HG03439 (cell line): Measurements from ENCODE around the gene MINDY3.
"Not testable (repeated sequence)": the region's sequence is repeated elsewhere in the genome, so short reads cannot be mapped to it uniquely, and the experiment has no call there.

Source experiments
- ATAC-seq: cut with Tn5 transposase; IDR thresholded peaks from one replicate; pipeline ENCODE4 v1.9.1; 2021; ENCODE audit warnings: mild to moderate bottlenecking, moderate library complexity; ENCODE audit not compliant: unreplicated experiment

Gene MINDY3

GRCh38 chr10:15859906-15860691 is at the start of gene MINDY3:
TSS of gene MINDY3 (minus strand) at chr10:15860507. CDS start at chr10:15860299, 208 bp downstream.
- ATAC-seq = peak; percentile 91

GRCh38 chr10:15901889-15902288 is 41.6 kb upstream of the MINDY3 start:
- no peak for ATAC-seq

GRCh38 chr10:15898046-15898445 is 37.7 kb upstream of the MINDY3 start:
- ATAC-seq = no peak

DNA sequence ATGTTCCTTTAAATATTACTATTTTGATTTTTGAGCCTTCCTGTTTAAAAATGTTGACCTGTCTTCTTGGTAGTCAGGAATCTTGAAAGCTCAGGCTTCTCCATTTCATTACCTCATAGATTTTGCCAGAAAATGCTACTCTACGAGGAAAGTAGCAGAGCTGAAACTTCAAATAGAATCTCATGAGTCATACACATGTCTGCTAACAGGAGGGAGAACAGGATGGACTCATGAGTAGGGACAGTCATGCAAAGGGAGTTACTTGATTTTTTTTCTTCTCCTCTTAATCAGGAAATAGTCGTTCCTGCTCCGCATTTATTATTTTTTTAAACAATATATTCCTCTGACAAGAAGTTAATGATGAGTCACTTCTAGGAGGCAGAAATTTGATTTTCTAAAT is 37.0 kb upstream of the MINDY3 start:
- ATAC-seq = no peak

- no peak for ATAC-seq
Observed at GRCh38 chr10:15896654-15897053, 36.3 kb upstream of the MINDY3 start.

GRCh38 chr10:15884447-15884846 is 24.1 kb upstream of the MINDY3 start:
- no peak for ATAC-seq

DNA sequence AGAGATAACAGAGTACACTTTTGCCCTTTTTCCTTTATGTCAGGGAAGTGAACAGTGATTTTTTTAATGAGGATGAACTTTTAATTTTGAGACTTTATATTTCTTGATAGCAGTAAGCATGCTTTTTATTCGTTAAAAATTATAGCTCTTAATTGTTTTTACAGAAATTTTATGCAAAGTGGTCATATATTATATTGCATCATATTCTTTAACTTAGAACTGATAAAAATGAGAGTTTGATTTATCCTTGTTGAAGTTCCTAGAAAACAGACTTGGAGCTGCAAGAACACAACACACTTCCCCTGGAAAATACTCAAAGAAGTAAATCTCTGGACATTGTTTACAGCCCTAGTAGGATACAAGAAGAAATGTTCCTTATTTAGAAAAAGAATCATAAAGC is 21.2 kb upstream of the MINDY3 start:
- ATAC-seq = no peak

DNA sequence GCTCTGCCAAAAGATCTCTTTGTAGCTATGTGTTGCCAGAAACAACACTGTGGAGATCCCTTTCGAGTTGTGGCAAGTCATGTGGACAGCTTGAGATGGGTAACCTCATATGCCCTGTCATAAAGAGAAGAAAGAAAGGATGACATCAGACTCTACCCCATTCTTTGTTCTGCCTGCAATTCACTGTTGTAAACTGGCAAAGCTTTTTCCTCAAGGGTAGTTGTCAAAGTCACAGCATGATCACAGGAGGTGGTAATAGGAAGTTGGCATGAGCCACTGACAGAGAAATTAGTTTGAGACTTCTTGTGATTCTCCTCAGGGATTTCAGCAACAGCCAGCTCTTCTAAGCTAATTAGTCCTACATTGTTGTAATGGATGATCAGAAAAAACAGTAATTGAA is 19.4 kb upstream of the MINDY3 start:
- no peak for ATAC-seq

DNA sequence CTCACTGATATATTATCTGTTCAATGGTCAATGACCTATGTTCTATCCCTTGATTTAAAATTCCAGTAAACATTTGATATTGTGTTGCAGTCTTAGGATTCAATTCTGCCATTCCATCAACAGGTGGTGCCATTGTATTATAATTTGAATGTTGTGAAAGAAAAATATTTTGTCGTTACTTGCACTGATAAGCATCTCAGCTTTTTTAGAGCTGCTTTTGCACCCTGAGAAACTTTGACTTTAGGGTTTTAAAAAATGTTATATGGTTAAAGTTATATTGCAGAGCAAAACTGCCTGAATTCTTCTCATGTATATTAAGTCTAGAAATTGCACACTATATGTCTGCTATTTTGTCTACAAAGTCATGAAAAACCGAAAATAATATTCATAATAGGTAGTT is 18.8 kb upstream of the MINDY3 start:
- no peak for ATAC-seq

DNA sequence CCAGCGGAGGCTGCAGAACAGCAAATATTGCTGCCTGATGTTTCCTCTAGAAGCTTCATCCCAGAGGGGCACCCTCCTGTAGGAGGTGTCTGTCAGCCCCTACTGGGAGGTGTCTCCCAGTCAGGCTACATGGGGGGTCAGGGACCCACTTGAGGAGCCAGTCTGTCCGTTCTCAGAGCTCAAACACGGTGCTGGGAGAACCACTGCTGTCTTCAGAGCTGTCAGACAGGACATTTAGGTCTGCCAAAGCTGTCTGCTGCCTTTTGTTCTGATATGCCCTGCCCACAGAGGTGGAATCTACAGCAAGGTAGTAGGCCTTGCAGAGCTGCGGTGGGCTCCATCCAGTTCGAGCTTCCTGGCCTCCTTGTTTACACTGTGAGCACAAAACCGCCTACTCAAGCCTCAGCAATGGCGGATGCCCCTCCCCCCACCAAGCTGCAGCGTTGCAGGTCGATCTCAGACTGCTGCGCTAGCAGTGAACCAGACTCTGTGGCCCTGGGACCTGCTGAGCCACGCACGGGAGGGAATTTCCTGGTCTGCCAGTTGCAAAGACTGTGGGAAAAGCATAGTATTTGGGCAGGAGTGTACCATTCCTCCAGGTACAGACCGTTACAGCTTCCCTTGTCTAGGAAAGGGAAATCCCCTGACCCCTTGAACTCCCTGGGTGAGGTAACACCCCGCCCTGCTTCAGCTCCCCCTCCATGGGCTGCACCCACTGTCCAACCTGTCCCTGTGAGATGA is 17.7 kb upstream of the MINDY3 start:
- no peak for ATAC-seq

GRCh38 chr10:15876274-15876673 is 16.0 kb upstream of the MINDY3 start:
- ATAC-seq = not testable (repeated sequence)

GRCh38 chr10:15872645-15873044 is 12.3 kb upstream of the MINDY3 start:
- ATAC-seq = not testable (repeated sequence)

DNA sequence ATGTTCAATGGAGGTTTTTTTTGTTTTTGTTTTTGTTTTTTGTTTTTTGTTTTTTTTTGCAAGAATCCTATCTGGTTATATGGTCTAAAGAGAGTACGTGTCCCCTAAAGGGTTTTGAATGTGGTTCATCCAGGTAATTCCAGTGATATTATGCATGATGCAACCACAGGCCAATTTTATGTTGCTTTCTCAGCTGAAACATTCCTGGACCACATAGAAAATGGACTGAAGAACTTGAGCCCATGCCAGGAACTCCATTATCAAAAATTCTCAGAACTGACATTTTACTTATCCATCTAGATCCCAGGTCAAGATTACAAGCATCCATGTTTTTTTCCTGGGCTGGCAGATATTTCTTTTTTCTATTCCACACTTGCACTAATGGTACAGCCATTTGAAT is 11.5 kb upstream of the MINDY3 start:
- no peak for ATAC-seq

DNA sequence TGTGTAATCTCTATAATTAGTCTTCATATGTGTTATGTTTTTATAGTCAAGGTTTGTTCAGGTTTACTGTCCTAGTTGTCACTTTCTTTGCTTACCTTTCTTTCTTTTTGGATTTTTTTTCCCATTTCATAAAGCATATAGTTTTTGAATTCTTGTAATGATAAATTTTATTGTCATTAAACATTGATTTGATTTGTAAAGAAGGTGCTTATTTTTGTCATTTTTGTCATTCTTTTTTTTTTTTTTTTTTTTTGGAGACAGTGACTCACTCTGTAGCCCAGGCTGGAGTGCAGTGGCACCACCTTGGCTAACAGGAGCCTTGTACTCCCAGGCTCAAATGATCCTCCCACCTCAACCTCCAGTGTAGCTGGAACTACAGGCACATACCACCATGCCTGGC is 9.6 kb upstream of the MINDY3 start:
- no peak for ATAC-seq

DNA sequence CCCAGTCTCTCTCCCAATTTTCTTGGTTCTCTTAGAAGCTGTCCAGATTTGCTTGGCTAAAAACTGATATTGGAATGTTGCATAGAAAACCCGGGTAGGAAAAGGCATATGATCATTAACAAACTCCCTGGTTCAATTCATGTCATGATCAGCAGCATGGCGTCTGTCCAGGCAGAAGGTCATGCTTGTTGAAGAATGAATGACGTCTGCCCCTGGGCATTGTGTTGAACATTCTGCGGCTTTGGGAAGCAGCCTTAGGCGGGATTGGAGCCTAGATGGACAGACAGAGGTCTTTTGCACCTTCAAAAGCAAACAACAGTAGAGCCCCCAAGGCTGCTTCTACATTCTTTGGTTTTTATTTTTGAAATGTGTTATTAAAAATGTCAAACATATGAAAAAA is 7.7 kb upstream of the MINDY3 start:
- ATAC-seq = no peak

DNA sequence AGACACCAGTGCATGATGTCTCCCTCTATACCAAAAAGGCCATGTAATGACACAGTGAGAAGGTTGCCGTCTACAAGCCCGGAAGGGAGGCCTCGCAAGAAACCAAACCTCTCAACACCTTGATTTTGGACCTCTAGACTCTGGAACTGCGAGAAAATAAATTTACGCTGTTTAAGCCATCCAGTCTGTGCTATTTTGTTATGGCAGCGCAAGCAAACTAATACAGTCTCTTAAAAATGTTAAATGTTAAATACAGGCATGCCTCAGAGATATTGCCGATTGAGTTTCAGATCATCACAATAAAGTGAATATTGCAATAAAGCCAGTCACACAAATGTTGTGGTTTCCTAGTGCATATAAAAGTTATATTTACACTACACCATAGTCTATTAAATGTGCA is 5.0 kb upstream of the MINDY3 start:
- ATAC-seq = no peak

DNA sequence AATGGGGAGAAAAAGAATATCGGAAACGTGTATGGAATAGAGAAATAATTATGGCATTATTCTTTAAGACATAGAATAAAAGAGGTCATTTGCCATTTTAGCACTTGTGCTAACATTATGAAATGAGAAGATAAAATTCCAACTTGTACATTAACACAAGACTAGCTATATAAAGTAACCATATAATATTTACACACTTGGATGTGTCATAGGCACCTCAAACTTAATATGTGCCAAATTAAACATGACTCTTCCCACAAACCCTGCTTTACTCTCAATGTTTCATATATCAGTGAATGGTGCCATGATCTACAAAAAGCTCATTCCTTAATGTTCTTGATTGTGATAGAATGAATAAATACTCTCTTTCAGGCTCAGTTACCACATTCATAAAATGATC is 4.1 kb upstream of the MINDY3 start:
- no peak for ATAC-seq

DNA sequence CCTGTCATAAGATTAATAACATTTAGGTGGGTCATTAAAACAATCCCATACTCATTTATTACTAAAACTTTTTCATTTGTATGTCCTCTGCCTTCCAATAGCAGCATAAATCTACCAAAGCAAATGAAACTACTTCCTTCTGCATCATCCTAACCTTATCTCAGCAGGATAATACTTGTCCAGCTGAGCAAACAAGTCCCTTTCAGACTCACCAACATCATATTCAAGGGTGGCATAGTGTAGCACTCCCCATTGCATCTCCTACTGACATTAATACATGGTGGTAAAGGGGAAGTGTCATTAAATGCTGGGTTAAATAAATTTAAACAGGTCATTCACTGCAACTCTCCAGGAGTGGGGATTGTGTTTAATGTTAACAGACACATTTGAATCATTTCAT is 3.4 kb upstream of the MINDY3 start:
- ATAC-seq = no peak

GRCh38 chr10:15863323-15863722 is 3.0 kb upstream of the MINDY3 start:
- ATAC-seq = no peak

GRCh38 chr10:15860692-15861201 is 440 bp upstream of the MINDY3 start:
- ATAC-seq = no peak

- ATAC-seq = peak; percentile 68
Observed at GRCh38 chr10:15859509-15859905, 800 bp downstream of the MINDY3 start.

GRCh38 chr10:15858861-15859281 is 1.4 kb downstream of the MINDY3 start:
- no peak for ATAC-seq
